HepG2 (cell line): ENCODE measurements around the gene GPATCH4. TPM values are rescaled to one million over a fixed set of nuclear protein-coding genes. Genes with fewer than 3 reads are reported as not detected.

Experiments
- AGO2 ChIP-seq: fragments of 200-400 bp; formaldehyde crosslinking; optimal IDR thresholded peaks from 2 replicates; pipeline ENCODE3; 2017; ENCODE audit warnings: mild to moderate bottlenecking, low read depth, low read length, moderate library complexity
- CEBPZ ChIP-seq: IDR thresholded peaks from 2 replicates; pipeline ENCODE4 v1.6.1; 2012; ENCODE audit warnings: low read length, improper control_type of control experiment
- KLF16 ChIP-seq, 2 experiments: sonication (generic) in 1 of 2; formaldehyde crosslinking in 1 of 2; IDR thresholded peaks; 2 replicates each; pipeline versions ENCODE4 v1.6.1 to v1.8.0; 2016 to 2023; ENCODE audit warnings: missing genetic modification reagents in 2 of 2, missing compliant biosample characterization in 1 of 2
- MEF2D ChIP-seq: sonication (generic); formaldehyde crosslinking; IDR thresholded peaks from 2 replicates; pipeline ENCODE4 v1.5.1; 2020; ENCODE audit warnings: mild to moderate bottlenecking, missing genetic modification reagents
- SOX5 ChIP-seq: IDR thresholded peaks from 2 replicates; pipeline ENCODE4 v1.6.1; 2016; ENCODE audit warnings: borderline replicate concordance
- ZBTB38 ChIP-seq: sonication (generic); formaldehyde crosslinking; IDR thresholded peaks from 2 replicates; pipeline ENCODE4 v1.5.1; 2020; ENCODE audit warnings: mild to moderate bottlenecking, missing genetic modification reagents
- ZBTB39 ChIP-seq: sonication (generic); formaldehyde crosslinking; IDR thresholded peaks from 2 replicates; pipeline ENCODE4 v1.5.0; 2020; ENCODE audit warnings: missing genetic modification reagents
- ZBTB7A ChIP-seq: sonication (generic); formaldehyde crosslinking; IDR thresholded peaks from 2 replicates; pipeline ENCODE4 v1.8.0; 2022; ENCODE audit warnings: mild to moderate bottlenecking, missing genetic modification reagents
- ZHX2 ChIP-seq, 2 experiments: sonication (generic) in 1 of 2; formaldehyde crosslinking in 1 of 2; IDR thresholded peaks; 2 replicates each; pipeline versions ENCODE4 v1.6.1 to v1.9.0; 2014 to 2022; ENCODE audit warnings: antibody characterized with exemption in 1 of 2, borderline replicate concordance in 1 of 2, inconsistent platforms in 1 of 2, low read depth in 1 of 2, missing genetic modification reagents in 1 of 2
- ZNF121 ChIP-seq: sonication (generic); formaldehyde crosslinking; IDR thresholded peaks from 2 replicates; pipeline ENCODE4 v1.5.0; 2020; ENCODE audit warnings: mild to moderate bottlenecking, missing genetic modification reagents
- ZNF446 ChIP-seq: sonication (generic); formaldehyde crosslinking; IDR thresholded peaks from 2 replicates; pipeline ENCODE4 v1.5.0; 2020; ENCODE audit warnings: mild to moderate bottlenecking, missing genetic modification reagents
- ZNF660 ChIP-seq: sonication (generic); formaldehyde crosslinking; IDR thresholded peaks from 2 replicates; pipeline ENCODE4 v1.5.1; 2020; ENCODE audit warnings: mild to moderate bottlenecking, low read depth, missing genetic modification reagents, borderline replicate concordance
- ZNF891 ChIP-seq: sonication (generic); formaldehyde crosslinking; IDR thresholded peaks from 2 replicates; pipeline ENCODE4 v1.5.0; 2020; ENCODE audit warnings: mild to moderate bottlenecking, missing genetic modification reagents
- polyA plus RNA-seq, 8 experiments: library from polyadenylated mRNA; depleted of rRNA in 3 of 8; stranded (reverse) in 7 of 8; unstranded in 1 of 8; fragments of >200 nt; fragmentation: Illumina TruSeq in 4 of 8; extraction: Trizol in 4 of 8; gene quantifications; 2 replicates each; pipeline versions ENCODE4 v1.2.1 to v1.2.3, GENCODE V29; 2011 to 2016; ENCODE audit warnings: low read depth in 4 of 8, missing spikeins in 1 of 8, mixed read lengths in 1 of 8; ENCODE audit not compliant: insufficient read depth in 1 of 8
- total RNA-seq, 5 experiments: library from RNA; depleted of rRNA; stranded (reverse); fragments of >200 nt; fragmentation: Illumina TruSeq; extraction: Trizol; gene quantifications; 2 replicates each; pipeline ENCODE4 v1.2.3, GENCODE V29; 2016; ENCODE audit warnings: low read depth in 1 of 5

Gene GPATCH4
- total and polyA plus RNA-seq, 2 of the 13 experiments (the other 11 are each of a cell fraction or from before 2014, with no cell fraction given) = 19.2 to 37.9 TPM

GRCh38 chr1:156601892-156602291 is 613 bp upstream of the GPATCH4 start (continued):
- TF ChIP-seq ZNF446 (CRISPR knock-in tag) (no peak), SOX5 (CRISPR knock-in tag) (no peak), ZNF660 (CRISPR knock-in tag) (no peak), KLF16 (CRISPR knock-in tag; IDR thresholded peaks at IDR 0.05) (no peak), ZBTB39 (CRISPR knock-in tag) (no peak), ZNF891 (0 out of 2 replicates have a peak, but pooled peaks have one; percentile 51), CEBPZ (no peak), MEF2D (CRISPR knock-in tag) (peak; percentile 23; the same call in 1 of the 2 replicates), AGO2 (no peak), ZNF121 (peak; percentile 93), ZBTB38 (CRISPR knock-in tag) (peak; percentile 16; the same call in 1 of the 2 replicates), ZBTB7A (no peak), ZHX2 (IDR thresholded peaks at IDR 0.05; ENCODE audit: low read depth) (no peak), ZHX2 (CRISPR knock-in tag; IDR thresholded peaks at IDR 0.05; ENCODE audit: borderline replicate concordance) (no peak)
